Heart right ventricle (tissue), 16 donors: ENCODE data around the gene ATF2. TPM values are rescaled to one million over a fixed set of nuclear protein-coding genes. Genes with fewer than 3 reads are reported as not detected.

Source experiments
- ATAC-seq, 8 donors: fragments of 200-7000 bp; cut with Tn5 transposase; one replicate each; pipeline ENCODE4 v1.9.1; 2020; ENCODE audit warnings: mild to moderate bottlenecking in 8 of 8, moderate library complexity in 8 of 8, moderate number of reproducible peaks in 1 of 8
- DNase-seq, 2 donors: peaks; one replicate each; pipeline ENCODE4 v3.0.0-alpha.2; 2020
- H3K27ac ChIP-seq, 10 donors: fragments of 200-600 bp; sonication (generic) in 2 of 10; one replicate each; pipeline versions ENCODE4 v1.5.0 to v1.8.0; 2020 to 2022; ENCODE audit warnings: mild to moderate bottlenecking in 3 of 10
- H3K27me3 ChIP-seq, 7 donors: fragments of 200-600 bp; one replicate each; pipeline ENCODE4 v1.8.0; 2021 to 2022; ENCODE audit warnings: mild to moderate bottlenecking in 2 of 7
- H3K36me3 ChIP-seq, 9 donors: fragments of 200-600 bp; sonication (generic) in 1 of 9; one replicate each; pipeline versions ENCODE4 v1.5.0 to v1.8.0; 2020 to 2022; ENCODE audit warnings: mild to moderate bottlenecking in 2 of 9
- H3K4me1 ChIP-seq, 9 donors: fragments of 200-600 bp; sonication (generic) in 1 of 9; one replicate each; pipeline versions ENCODE4 v1.5.0 to v1.8.0; 2020 to 2022; ENCODE audit warnings: mild to moderate bottlenecking in 4 of 9
- H3K4me3 ChIP-seq, 10 donors: fragments of 200-600 bp; sonication (generic) in 2 of 10; one replicate each; pipeline versions ENCODE4 v1.5.0 to v1.8.0; 2020 to 2022; ENCODE audit warnings: mild to moderate bottlenecking in 7 of 10, moderate library complexity in 2 of 10
- H3K9me3 ChIP-seq, 11 donors: fragments of 200-600 bp in 10 of 11; sonication (generic) in 2 of 11; one replicate each; pipeline versions ENCODE4 v1.5.0 to v1.8.0; 2013 to 2022; ENCODE audit warnings: mild to moderate bottlenecking in 2 of 11, control low read depth in 1 of 11, moderate library complexity in 1 of 11
- CTCF ChIP-seq, 9 donors: fragments of 200-600 bp; sonication (generic) in 2 of 9; IDR thresholded peaks; one replicate each; pipeline versions ENCODE4 v1.5.0 to v1.8.0; 2021 to 2022; ENCODE audit warnings: antibody characterized with exemption in 9 of 9, mild to moderate bottlenecking in 5 of 9, moderate library complexity in 1 of 9
- WGBS, 2 donors: extraction: QIAGEN DNeasy Blood & Tissue Kit; methylation state at CpG; one replicate each; pipeline ENCODE4 v1.1.7; 2013; ENCODE audit warnings: inconsistent platforms in 1 of 2; 5-methylcytosine and 5-hydroxymethylcytosine counted together
- intact Hi-C, 10 donors: fragments of 100-400 bp; cut with DNase I; formaldehyde crosslinking; loops; one replicate each; pipeline versions ENCODE4 v1.11.1 to v1.14.2; 2022
- polyA plus RNA-seq, 2 donors: library from polyadenylated mRNA; stranded (reverse); fragments of 200-250 nt; gene quantifications; one replicate each; pipeline ENCODE4 v1.2.3, GENCODE V29; 2013
- total RNA-seq, 10 donors: library from RNA; stranded (reverse); fragmentation: NEBNext Ultra II Directional in 3 of 10; extraction: Animal tissue kit (Norgen Biotek cat#: 25700) in 3 of 10; gene quantifications; one replicate each; pipeline versions ENCODE4 v1.2.1 to v1.2.4, GENCODE V29; 2021 to 2023
- donor health status: Arrhythmogenic right ventricular cardiomyopathy.
- donor health status: ischemic (EF 13 %, LVEDD 7.1; RV severe dilation, severe dysfunction).
- donor health status: healthy with polysubstance abuse.
- donor health status: DM: no; HTN: yes; CAD: no.
- donor health status: DM: no; HTN: no; CAD: no.
- donor health status: ischemic (EF 25% LVEDD 6.9; RV normal size, moderate dysfunction).
- donor health status: ischemic (EF 25% LVEDD 5.7; RV mildly dilated, moderate dysfunction).
- donor health status: healthy.
- donor health status: DM: yes; HTN: yes; CAD: no.
- donor health status: Ischemic cardiomyopathy.
- donor health status: ischemic (EF 35%, LVEDD 5.7; RV mildly dilated, moderate dysfunction).
- donor health status: nonischemic (EF 11% LVEDD 7.7; RV severe dilation, severe dysfunction).
- donor health status: DM: yes; HTN: yes; CAD: no.
- donor health status: PGD.
- donor health status: ischemic (EF 29% LVEDD 5.4; RV normal size, mild dysfunction).
- donor health status: nonischemic (EF 23%, LVEDD 6.1; RV moderate dilation, normal function).

ATF2 gene
- total and polyA plus RNA-seq, 12 donors: 7.8 to 39.8 (median 29.0) TPM

DNA sequence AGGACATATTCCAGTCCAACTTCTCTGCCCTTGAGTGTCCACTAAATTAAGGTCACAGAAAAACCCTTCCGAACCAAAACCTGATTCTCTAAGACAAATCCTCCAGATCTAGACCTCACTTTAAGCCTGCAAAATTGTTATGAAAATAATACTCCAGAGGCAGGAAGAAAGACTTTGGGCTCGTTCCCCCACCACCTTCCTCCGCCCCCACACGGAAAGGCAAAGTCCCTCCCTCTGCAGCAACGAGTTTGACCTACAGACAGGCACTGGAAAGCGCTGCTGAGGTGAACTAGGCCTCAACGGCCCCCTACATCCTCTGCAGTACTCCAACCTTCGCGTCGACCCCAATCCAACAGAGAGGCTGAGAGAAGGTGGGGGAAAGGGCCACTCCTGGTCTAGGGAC, 12.7 kb upstream of the ATF2 start:
- H3K27ac ChIP-seq: peak overlapping the region; percentile 94 to 98 (median 97)
- no peaks in the 10 kb centered on the region for H3K27me3 ChIP-seq
- ATAC-seq (peak; percentile 73 to 92 (median 84)), DNase-seq (peak; percentile 20 to 62)
- intact Hi-C loops: loop anchor here in 3 of 10 donors (5.0 to 10.0 kb wide), 3 partner anchors 58 to 68 kb away; no protein-coding TSS in a partner anchor
- H3K4me3 ChIP-seq: peak overlapping the region; percentile 69 to 96 (median 89)
- peaks cover 0 to 46% (median 29%) of the 10 kb centered on the region in 9 donors for H3K36me3 ChIP-seq
- peaks cover 0 to 51% (median 32%) of the 10 kb centered on the region in 9 donors for H3K4me1 ChIP-seq
- WGBS, 2 donors: 5 to 6% methylated on average over 10 of the region's 10 CpGs
- TF ChIP-seq CTCF (IDR thresholded peaks at IDR 0.05): no peak
- H3K9me3 ChIP-seq: no peaks in the 10 kb centered on the region

DNA sequence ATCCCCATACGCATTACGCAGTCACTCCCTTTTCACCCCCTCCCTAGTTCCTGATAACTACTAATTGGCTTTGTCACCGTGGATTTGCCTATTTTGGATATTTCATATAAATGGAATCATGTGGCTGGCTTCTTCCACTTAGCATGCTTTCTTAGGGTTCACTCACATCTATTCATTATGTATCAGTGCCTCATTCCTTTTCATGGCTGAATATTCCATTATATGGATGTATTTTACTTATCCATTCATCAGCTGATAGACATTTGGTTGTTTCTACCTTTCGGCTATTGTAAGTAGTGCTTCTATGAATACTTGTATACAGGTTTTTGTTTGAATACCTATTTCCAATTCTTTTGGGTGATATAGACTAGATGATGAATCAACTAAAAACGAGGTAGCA, 8.6 kb upstream of the ATF2 start:
- H3K4me1 ChIP-seq: peaks cover 0 to 57% (median 31%) of the 10 kb centered on the region in 9 donors
- H3K27me3 ChIP-seq: no peaks in the 10 kb centered on the region
- no peaks in the 10 kb centered on the region for H3K9me3 ChIP-seq
- H3K4me3 ChIP-seq: no peak overlapping the region
- WGBS, 2 donors: 63 to 73% methylated on average over 5 of the region's 5 CpGs
- DNase-seq (no peak), ATAC-seq (no peak)
- H3K36me3 ChIP-seq: peaks cover 0 to 77% (median 29%) of the 10 kb centered on the region in 9 donors
- intact Hi-C loops: loop anchor here in 1 of 10 donors (10.0 kb wide), 1 partner anchor 52 kb away; no protein-coding TSS in a partner anchor
- no peak for TF ChIP-seq CTCF (IDR thresholded peaks at IDR 0.05)
- no peak overlapping the region for H3K27ac ChIP-seq

DNA sequence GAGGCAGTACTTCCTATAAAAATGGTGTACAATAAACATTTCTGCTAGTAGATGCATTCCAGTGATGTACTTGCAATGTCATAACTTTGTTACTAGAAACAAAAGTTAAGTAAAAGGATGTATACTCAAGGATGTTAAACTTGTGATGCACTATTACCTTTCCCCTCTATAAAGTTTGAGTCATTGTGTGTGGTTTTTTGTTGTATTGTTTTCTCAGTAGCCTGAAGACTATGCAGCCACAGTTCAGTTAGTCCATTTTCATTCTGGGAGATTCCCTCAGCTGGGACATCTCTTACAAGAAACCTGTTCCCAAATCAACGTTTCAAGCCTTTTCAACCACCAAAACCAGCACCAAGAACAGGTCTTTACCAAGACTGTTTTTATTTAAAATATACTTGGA, 7.9 kb upstream of the ATF2 start:
- DNase-seq (no peak), ATAC-seq (no peak)
- no peaks in the 10 kb centered on the region for H3K9me3 ChIP-seq
- TF ChIP-seq CTCF (IDR thresholded peaks at IDR 0.05): no peak
- 57 to 59% methylated on average over 1 of the region's 1 CpG for WGBS, 2 donors
- H3K36me3 ChIP-seq: peaks cover 0 to 77% (median 29%) of the 10 kb centered on the region in 9 donors
- intact Hi-C loops: loop anchor here in 1 of 10 donors (10.0 kb wide), 1 partner anchor 51 kb away; no protein-coding TSS in a partner anchor
- H3K4me1 ChIP-seq: peaks cover 0 to 60% (median 27%) of the 10 kb centered on the region in 9 donors
- H3K4me3 ChIP-seq: no peak overlapping the region
- H3K27ac ChIP-seq: no peak overlapping the region
- H3K27me3 ChIP-seq: no peaks in the 10 kb centered on the region

- no peaks in the 10 kb centered on the region for H3K9me3 ChIP-seq
- no peak overlapping the region for H3K27ac ChIP-seq
- TF ChIP-seq CTCF (IDR thresholded peaks at IDR 0.05): no peak
- ATAC-seq (peak in 2 of 8 donors; percentile 21 to 24), DNase-seq (no peak)
- H3K27me3 ChIP-seq: no peaks in the 10 kb centered on the region
- H3K36me3 ChIP-seq: peaks cover 0 to 77% (median 29%) of the 10 kb centered on the region in 9 donors
- H3K4me3 ChIP-seq: no peak overlapping the region
- WGBS, 2 donors: 56 to 62% methylated on average over 2 of the region's 2 CpGs
- intact Hi-C loops: loop anchor here in 1 of 10 donors (10.0 kb wide), 1 partner anchor 51 kb away; no protein-coding TSS in a partner anchor
- peaks cover 0 to 55% (median 23%) of the 10 kb centered on the region in 9 donors for H3K4me1 ChIP-seq
Measured at GRCh38 chr2:175175320-175175719, 7.3 kb upstream of the ATF2 start.
